ENCODE data around the gene CEACAM18.
"Not testable (repeated sequence)": the region's sequence is repeated elsewhere in the genome, so short reads cannot be mapped to it uniquely, and the experiment has no call there.

CEACAM18 gene

DNA sequence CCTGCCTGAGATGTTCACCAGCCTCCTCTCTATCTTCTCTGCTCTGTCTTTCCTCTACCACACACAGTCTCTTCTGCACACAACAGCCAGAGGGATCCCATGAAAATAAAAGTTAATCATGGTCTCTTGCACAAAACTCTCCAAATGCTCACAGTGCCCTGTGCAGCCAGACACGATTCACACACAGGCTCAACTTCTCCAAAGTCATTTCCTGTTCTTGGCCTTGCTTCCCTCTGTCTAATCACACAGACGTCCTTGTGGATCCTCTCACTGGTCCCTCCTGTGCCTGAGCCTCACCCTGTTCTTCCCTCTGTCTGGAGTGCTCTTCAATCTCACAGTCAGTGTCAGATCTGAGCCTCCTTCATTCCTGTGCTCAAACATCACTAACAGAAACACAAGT lies 15.4 kb downstream of the CEACAM18 start:
- no peak for DNase-seq (ENCODE audit: low read depth)

DNA sequence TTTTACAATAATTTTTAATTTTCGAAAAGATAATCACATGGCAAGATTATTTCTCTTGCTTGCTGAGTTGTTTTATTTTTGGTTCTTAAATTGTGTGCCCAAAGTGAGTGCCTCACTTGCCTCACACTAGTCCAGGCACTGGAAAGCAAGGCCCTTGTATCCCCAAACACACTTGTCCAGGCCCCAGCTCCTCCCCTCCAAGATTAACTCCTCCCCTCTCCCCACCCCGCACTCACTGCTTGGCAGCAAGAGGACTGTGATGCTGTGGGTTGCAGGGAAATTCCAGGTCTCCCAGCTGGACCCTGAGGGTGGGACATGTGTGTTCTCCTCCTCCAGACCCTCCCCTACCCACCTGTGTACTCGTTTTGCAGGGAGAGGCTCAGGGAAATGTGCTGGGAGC lies 19.3 kb downstream of the CEACAM18 start:
- DNase-seq (ENCODE audit: low read depth) = no peak

DNA sequence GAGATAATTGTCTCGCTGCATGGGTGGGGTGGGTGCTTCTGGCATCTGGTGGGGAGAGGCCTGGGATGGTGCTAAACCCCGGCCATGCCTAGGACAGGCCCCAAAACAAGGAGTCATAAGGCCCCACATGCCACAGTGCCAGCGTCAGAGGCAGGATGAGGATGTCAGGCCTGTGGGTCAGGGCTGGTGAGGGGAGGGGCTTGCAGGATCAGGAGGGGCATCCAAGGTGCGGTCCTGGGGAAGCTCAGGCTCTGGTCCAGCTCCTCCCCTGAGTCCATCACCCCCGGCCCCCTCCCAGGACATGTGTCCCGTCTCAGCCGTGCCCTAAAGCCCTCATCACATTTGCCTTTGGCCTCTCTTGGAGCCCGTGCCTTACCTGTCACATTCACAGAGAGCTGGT lies 22.6 kb downstream of the CEACAM18 start:
- DNase-seq (ENCODE audit: low read depth) = not testable (repeated sequence)

DNA sequence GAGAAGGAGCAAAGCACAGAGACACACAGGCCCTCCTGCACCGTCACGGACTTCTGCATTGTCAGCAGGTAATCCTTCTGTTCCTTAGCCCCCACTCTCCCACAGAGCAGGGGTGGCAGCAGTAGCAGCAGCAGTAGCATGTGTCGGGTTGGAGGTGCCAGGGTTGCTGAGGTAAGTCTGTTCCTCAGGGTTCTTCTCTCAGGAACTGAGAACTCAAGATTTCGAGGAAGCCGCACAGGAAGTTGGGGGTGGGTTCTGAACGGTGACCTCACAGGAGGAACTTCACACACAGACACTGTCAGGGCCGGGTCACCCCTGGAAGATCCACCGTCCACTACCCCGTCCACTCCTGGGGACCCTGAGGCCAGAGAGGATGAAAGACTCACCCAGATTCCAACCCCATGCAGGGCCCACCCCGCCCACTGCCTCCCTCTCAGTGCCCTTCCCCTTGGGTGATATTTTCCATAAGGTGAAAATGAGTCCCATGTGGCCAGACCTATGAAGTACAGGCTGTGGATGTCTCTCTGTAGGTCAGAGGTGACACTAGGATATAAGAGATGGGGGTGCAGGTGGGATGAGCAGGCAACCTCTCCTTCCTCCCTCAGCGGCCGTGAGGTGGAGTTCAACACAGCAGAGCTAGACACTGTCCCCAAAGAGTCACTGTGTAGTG lies 23.4 kb downstream of the CEACAM18 start, which contains the start of gene SIGLEC12:
TSS of gene SIGLEC12 (minus strand) at position 207 of the 670 bp plus-strand sequence. CDS start at position 140, 67 bp downstream.
- DNase-seq (ENCODE audit: low read depth) = no peak

DNA sequence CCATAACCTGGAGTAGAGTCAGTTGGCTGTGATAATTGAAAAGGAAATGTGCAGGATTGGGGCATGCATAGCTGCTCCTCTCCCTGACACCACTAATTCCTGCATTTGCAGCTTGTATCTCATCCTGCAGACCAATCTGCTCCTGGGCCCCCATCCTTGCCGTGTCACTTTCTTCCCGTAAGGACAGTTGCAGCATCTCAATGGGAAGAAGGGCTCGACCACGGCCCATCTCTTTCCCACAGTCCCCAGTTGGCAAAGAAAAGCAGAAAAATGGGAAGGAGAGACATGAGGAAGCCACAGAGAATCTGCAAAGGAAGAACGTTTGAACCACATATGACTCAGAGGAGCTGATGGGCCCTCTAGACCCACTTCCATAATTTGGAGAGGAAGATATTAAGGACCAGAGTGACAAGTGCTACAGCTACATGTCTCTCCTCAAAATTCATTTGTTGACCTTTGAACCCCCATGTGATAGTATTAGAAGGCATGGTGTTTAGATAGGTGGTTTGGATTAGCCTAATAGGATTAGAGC lies 25.0 kb downstream of the CEACAM18 start:
- no peak for DNase-seq (ENCODE audit: low read depth)

DNA sequence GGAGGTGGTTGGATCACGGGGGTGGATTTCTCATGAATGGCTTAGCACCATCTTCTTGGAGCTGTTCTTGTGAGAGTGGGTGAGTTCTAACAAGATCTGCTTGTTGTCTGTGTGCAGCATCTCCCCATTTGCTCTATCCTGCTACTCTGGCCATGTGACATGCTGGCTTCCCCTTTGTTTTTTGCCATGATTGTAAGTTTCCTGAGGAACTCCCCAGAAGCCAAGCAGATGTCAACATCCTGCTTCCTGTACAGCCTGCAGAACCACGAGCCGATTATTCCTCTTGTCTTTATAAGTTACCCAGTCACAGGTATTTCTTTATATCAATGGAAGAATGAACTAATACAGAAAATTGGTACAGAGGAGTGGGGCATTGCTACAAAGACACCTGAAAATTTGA lies 25.6 kb downstream of the CEACAM18 start:
- DNase-seq (ENCODE audit: low read depth) = no peak

DNA sequence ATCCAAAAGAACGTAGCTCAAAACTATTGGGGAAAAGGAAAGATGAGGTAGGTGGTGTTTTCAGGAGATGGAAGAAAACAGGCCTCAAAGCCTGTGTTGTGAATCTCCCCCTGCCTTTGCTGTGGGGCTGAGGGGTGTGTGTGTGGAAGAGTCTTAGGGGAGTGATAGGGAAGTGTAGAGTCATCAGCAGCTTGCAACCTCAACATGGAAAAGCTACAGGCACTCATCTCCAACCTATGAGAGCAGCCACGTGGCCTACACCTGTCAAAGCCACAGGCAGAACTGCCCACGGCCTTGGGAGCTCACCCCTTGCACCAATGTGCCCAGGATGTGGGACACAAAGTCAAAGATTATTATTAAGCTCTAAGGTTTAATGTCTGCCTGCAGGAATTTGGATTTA lies 27.6 kb downstream of the CEACAM18 start:
- no peak for DNase-seq (ENCODE audit: low read depth)

DNA sequence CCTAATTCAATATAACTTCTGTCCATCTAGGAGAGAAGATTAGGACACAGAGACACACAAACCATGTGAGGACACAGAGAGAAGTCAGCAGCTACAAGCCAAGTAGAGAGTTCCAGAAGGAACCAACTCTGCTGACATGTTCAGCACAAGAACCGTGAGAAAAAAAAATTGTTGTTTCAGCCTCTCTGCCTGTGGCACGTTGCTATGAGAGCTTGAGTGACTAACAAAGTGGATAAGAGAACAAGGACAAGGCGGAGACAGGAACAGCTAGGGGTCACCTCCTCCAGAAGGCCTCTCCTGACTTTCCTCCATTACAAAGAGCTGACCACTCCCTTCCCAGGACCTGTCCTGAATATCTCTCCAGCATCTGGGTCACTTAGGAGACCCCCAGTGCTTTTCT lies 28.9 kb downstream of the CEACAM18 start:
- no peak for DNase-seq (ENCODE audit: low read depth)

DNA sequence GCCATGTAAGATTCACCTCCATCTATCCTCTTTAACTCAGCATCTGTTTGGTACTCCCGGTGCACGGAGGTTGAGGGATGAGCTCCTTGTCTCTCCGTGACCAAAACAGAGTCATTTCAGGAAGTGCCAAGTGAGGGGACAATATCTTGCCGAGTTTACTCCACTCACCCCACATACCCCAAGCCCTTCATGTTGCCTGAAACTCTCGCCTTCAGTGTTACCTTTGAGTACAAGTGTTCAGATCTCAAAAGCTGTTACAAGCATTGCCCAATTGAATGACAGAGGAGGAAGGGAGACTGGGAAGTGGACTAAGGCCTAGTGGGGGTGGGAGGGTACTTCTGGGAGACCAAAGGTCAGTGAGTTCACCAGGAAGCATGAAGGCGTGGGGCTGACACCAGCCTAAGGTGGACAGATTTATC lies 29.3 kb downstream of the CEACAM18 start:
- no peak for DNase-seq (ENCODE audit: low read depth)

DNA sequence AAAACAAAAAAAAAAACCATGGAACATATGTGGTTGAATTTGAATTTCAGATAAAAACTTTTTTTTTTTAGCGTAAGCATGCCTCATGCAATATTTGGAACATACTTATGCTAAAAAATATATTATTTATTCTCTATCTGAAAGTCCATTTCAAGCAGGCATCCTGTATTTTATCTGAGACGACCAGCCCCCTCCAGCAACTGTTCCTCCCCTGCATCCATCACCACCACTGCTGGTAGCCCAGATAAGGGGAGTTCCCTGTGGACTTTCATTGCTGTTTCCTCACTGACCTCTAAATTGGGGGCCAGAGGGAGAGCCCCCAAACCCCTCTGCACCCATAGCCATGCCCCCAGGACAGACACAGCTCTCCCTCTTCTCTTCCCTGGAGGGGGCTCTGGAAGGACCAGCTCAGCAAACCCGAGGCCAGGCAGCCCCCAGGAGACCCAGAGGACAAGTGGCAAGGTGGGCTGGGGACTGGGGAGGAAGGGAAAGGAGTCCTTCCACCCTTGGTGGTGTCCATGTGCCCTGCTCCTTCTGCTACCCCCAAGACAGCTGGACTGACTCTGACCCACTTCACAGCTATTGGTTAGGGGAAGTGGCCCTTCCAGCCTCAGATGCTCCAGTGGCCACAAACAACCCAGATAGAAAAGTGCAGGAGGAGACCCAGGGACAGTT lies 29.9 kb downstream of the CEACAM18 start:
- DNase-seq (ENCODE audit: low read depth) = no peak

DNA sequence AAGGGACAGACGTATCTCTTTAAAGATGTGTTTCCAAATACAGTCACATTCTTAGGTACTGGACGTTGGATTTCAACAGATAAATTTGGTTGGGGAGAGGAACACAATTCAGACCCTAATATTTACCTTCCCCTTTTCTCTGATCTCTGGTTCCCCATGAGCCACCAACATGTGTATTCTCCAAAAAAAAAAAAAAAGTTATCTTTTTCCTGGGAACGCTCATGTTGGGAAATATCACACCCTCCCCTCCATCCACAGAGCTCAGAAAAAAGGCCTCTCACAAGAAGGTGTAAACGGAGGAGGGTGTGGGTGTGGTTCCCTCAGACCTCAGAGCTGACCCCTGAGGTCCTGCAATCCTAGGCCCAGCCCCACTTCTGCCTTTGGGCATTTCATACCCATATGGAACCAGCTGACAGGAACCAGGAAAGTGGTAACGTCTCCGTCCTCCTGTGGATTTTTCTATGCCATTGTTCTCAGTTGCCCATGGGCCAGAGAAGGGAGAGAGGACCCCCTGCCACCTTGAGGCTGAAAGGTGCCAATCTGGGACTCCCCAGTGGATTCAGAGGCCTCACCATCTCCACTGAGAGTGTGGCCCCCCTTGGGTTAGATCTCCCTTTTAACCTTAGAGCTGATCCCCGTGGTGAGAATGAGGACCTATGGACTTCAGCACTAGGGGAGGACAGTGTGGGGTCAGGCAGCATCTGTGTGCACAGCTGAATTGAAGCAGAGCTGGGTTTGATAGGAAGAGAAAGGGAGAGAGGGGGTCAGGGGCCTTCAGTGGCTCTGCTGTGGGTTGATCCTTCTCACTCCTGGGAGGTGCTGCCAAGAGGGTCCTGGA lies 31.7 kb downstream of the CEACAM18 start:
- DNase-seq (ENCODE audit: low read depth) = no peak

DNA sequence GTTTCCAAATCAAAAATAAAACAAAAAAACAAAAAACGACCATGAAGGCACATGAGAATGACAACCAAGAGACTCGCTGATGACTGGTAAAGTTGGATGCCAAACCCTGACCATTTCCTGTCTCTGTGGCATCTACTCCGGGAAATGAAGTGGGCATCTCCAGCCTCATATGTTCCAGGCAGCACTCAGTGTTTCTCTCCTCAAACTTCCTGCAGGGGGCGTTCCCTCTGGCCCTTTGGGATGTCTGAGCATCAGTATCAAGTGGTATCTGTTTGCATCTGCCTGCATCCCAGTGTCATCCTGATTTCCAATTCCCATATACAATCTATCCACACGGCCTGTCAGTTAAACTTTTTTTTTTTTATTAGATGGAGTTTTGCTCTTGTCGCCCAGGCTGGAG lies 33.0 kb downstream of the CEACAM18 start:
- no peak for DNase-seq (ENCODE audit: low read depth)

DNA sequence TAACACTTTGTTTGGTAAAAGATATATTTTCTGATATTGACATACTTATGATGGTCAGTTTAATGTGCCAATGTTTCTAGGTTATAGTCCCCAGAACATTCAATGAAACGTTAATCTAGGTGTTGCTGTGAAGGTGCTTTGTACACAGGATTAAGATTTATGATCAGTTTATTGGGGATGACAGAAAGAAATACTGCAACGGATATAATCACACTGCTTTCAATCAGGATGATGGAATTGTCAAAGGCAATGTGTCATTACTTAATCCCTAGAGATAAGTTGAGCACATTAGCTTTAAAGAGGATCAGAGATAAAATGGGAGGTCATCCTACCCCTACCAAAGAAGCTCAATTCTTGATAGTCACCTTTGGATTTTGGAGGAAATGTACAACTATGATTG lies 35.6 kb downstream of the CEACAM18 start:
- DNase-seq (ENCODE audit: low read depth) = no peak

DNA sequence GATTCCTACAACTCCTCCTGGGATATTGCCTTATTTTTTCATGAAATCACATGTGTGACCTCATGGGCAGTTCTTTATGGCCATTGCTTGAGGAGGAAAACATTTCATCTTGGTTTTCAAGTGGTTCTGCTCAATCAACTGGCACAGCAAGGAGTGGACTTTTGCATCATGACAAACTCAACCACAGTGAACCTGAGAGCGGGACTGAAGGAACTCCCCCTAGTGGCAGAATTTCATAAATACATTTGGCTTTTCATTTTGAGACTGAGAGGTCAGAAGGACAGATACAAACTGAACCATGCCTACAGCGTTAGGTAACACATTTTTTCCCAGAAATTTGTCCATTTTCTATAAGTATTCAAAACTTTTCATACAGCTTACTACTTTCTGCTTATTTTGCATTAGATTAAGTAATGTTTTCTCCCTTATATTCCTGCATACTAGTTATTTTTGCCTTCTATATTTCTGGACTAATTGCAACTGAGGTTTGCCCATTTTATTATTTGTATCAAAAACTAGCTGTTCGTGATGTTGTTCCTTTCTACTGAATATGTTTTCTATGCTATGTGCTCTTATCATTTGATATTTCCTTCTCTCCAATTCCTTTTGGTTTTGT lies 36.6 kb downstream of the CEACAM18 start:
- DNase-seq (ENCODE audit: low read depth) = peak; percentile 16

DNA sequence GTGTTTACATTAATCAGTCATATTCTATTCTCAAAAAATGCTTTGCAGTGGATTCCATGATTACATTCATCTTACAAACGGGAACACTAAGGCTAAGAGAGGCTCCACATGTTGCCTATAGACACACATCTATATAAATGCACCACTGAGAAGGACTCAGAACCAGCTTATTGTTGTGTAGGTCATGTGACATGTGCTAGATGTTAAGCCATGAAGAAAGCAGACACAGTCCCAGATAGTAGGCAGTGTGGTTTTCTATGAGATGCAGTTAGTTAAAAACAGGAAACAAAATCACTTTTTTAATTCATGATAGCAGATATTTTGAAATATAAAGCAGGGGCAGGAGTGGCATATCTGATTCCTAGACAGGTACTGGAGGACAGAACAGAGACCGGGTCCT lies 42.4 kb downstream of the CEACAM18 start:
- no peak for DNase-seq (ENCODE audit: low read depth)

DNA sequence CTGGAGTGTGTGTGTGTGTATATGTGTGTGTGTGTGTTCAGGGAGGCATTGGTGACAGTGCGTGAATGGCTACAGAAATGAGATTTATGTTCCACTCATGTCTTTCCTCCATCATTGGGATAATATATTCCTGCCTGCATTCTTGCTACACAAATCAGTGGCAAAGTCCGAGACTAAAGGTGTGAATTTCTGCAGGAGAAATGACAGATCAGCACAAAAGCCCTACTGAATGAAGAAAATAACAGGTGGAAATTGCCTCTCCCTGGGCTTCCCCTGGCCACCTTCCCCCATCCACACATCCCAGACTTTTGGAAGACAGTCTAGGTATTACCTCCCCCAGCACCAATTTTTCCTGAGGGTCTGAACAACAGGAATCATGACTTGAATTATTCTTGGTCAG lies 43.0 kb downstream of the CEACAM18 start:
- no peak for DNase-seq (ENCODE audit: low read depth)

DNA sequence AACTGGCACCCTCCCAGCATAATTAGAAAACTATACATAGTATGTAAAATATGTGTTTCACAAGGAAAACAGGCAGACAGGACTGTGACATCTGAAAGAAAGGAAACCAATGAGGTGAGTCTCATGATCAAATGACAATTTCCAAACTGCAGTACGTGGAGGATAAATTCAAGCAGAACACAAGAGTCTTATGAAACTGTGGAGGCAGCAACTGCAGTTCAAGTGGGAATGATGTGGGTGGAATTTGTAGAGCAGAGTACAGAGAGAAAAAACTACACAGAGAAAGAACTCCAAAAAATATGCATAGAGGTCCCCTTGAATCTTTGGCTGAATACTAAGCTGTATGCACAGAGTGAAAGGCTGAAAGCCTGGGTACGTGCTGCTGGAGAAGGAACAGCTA lies 43.4 kb downstream of the CEACAM18 start:
- DNase-seq (ENCODE audit: low read depth) = no peak

DNA sequence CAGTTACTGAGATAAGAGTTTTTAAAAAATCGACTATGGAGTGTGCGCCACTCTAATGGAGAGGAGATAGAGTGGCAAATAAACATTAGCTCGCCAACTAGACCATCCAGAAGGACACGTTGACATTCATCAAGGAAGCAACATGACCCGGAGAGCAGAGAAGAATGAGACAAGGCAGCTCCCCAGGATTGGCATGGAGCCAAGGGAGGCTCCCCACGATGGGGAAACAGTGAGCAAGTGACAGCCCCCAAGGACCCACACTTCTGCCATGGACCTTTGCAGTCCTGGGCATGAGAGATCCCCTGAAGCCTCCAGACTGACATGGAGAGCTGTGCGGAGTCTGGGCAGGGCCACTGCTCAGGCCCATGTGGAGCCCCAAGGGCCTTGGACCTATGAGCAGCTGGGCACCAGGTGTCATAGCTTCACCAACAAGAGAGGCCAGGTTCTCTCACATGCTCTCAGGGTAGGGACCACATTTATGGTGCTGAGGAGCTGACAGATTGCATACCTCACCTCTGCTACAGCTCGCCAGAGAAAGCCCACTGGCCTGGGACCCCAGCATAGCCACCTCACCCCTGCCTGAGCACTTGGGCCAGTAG lies 46.4 kb downstream of the CEACAM18 start:
- DNase-seq (ENCODE audit: low read depth) = no peak

DNA sequence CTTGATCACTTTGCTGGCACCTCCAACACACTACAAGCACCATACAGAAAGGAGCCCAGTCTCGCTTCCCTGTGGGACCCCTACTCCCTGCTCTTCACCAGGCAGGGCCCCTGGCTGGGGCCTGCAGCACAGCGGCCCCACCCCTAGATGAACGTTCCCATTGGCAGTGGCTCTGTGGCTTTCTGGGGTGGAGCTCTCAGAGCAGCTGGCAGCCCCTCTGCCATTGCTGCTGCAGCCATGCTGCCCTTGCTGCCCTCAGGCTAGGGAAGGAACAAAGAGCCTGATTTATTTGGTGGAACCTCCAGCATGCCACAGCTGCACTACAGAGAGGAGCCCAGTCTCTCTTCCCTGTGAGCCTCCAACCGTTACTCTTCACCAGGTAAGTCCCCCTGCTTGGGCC lies 47.3 kb downstream of the CEACAM18 start:
- DNase-seq (ENCODE audit: low read depth) = no peak

DNA sequence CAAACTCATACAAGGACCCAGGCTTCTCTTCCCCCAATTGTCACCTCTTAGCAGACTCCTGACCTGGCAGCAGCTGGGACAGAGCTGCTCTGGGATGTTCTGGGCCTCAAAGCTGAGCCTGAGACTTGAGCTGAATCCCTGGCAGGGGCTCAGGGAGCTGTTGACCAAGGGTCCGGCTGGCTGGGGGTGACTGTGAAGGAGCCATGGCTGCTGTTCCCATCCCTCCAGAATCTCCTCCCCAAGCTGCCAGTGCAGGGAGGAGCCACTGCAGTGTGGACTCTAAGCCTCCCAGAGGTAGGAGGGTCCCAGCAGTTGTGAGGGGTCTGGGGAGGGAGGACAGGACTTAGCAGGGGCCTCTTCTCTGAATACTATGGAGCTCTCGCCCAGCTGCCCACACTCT lies 51.0 kb downstream of the CEACAM18 start:
- DNase-seq (ENCODE audit: low read depth) = no peak

DNA sequence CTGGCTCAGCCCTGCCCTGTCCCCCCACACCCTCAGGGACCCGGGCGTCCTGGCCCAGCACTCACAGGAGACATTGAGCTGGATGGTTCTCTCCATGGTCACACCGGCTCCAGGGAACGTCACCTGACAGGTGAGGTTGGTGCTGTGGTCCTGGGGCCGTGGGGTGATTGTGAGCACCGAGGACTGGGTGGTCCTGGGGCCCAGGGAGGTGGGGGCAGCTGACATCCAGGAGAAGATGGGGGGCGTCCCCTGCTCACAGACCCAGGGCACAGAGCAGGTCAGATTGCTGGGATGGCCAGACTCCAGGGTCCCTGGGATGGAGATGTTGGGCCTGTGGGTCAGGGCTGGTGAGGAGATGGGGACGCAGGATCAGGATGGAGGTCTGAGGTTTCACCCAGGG lies 52.3 kb downstream of the CEACAM18 start:
- DNase-seq (ENCODE audit: low read depth) = no peak
